Measurements from ENCODE around the gene NR2F6. TPM values are rescaled to one million over a fixed set of nuclear protein-coding genes. Genes with fewer than 3 reads are reported as not detected.

Gene NR2F6
- total RNA-seq, 1 donor from 2014 or later = 38.7 TPM

DNA sequence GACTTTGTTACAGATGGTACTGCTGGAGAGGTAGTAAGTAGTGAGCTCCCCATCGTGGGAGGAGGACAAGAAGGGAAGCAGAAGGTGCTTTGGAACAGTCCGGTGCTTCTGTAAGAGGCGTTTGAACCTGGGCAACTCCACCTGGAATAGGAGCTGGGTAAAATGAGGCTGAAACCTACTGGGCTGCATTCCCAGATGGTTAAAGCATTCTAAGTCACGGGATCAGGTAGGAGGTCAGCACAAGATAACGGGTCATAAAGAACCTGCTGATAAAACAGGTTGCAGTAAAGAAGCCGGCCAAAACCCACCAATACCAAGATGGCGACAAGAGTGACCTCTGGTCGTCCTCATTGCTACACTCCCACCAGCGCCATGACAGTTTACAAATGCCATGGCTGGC is 41.0 kb upstream of the NR2F6 start:
- Histone ChIP-seq H3K27me3 (ENCODE audit: low read depth) (peaks cover 9% of the 10 kb centered on the region), H3K9me3 (no peaks in the 10 kb centered on the region), H3K36me3 (no peaks in the 10 kb centered on the region), H3K4me1 (peaks cover 11% of the 10 kb centered on the region), H3K27ac (no peak overlapping the region), H3K4me3 (no peak overlapping the region)
- intact Hi-C loops (cut with DNase I) = loop anchor here (10.0 kb wide), 1 partner anchor 212 kb away; the partner anchor contains the start of genes HAUS8 and MYO9B
- ATAC-seq (no peak), DNase-seq (no peak)
- TF ChIP-seq, protein P1, sequence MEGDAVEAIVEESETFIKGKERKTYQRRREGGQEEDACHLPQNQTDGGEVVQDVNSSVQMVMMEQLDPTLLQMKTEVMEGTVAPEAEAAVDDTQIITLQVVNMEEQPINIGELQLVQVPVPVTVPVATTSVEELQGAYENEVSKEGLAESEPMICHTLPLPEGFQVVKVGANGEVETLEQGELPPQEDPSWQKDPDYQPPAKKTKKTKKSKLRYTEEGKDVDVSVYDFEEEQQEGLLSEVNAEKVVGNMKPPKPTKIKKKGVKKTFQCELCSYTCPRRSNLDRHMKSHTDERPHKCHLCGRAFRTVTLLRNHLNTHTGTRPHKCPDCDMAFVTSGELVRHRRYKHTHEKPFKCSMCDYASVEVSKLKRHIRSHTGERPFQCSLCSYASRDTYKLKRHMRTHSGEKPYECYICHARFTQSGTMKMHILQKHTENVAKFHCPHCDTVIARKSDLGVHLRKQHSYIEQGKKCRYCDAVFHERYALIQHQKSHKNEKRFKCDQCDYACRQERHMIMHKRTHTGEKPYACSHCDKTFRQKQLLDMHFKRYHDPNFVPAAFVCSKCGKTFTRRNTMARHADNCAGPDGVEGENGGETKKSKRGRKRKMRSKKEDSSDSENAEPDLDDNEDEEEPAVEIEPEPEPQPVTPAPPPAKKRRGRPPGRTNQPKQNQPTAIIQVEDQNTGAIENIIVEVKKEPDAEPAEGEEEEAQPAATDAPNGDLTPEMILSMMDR (IDR thresholded peaks at IDR 0.05) = no peak

DNA sequence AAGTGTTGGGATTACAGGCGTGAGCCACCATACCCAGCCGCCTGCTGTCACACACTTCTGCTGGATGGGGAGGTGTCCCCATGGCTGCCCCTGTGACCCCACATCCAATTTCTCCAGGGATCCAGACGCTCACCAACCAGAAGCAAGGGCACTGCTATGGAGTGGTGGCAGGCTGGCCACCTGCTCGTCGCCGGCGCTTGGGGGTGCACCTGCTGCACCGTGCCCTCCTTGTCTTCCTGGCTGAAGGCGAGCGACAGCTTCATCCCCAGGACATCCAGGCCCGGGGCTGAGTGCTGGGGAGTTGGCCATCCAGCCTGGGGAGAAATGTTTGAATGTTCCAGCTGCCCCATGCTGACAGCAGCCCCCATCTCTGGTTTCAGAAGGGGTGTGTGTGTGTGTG is 40.5 kb upstream of the NR2F6 start:
- Histone ChIP-seq H3K27me3 (ENCODE audit: low read depth) (peaks cover 14% of the 10 kb centered on the region), H3K36me3 (no peaks in the 10 kb centered on the region), H3K27ac (no peak overlapping the region), H3K4me3 (no peak overlapping the region), H3K4me1 (peaks cover 16% of the 10 kb centered on the region), H3K9me3 (no peaks in the 10 kb centered on the region)
- DNase-seq (no peak), ATAC-seq (no peak)
- TF ChIP-seq, protein P1 (IDR thresholded peaks at IDR 0.05) = no peak
- intact Hi-C loops (cut with DNase I) = loop anchor here (10.0 kb wide), 1 partner anchor 211 kb away; the partner anchor contains the start of genes HAUS8 and MYO9B

DNA sequence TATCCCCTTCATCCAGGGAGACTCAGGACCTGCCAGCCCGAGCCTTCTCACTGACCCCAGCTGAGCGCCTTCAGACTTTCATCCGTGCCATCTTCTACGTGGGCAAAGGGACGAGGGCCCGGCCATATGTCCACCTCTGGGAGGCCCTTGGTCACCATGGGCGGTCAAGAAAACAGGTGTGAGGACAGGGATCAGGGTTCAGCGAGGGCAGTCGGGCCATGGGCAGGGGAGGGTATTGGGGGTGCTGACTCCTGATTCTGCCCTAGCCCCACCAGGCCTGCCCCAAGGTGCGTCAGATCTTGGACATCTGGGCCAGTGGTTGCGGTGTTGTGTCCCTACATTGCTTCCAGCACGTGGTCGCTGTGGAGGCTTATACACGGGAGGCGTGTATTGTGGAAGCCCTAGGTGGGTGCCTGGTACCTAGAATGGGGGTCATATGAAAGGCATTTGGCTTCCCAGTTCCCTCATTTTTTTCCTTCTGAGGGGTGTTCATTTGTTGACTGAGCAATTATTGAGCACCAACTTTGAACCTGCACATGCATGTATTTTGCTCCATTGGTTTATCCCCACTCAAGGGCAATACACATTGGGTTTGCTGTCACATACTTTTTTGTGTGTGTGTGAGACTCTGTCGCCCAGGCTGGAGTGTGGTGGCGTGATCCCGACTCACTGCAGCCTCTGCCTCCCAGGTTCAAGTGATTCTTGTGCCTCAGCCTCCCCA is 39.9 kb upstream of the NR2F6 start:
- intact Hi-C loops (cut with DNase I) = loop anchor here (10.0 kb wide), 1 partner anchor 211 kb away; the partner anchor contains the start of genes HAUS8 and MYO9B
- TF ChIP-seq, protein P1 (IDR thresholded peaks at IDR 0.05) = no peak
- H3K4me3 ChIP-seq = no peak overlapping the region

DNA sequence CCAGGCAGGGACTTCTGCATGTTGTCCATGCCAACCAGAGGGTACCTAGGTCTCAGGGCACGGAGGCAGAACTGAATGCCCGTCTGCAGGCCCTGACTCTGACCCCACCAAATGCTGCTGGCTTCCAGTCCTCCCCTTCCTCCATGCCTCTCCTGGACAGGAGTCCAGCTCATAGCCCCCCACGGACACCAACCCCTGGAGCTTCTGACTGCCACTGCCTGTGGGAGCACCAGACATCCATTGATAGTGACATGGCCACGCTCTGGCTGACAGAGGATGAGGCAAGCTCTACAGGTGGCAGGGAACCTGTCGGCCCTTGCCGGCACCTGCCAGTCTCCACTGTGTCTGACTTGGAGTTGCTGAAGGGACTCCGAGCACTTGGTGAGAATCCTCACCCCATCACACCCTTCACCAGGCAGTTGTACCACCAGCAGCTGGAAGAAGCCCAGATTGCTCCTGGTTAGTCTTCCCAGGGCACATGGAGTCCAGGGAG is 37.8 kb upstream of the NR2F6 start:
- Histone ChIP-seq H3K4me1 (peaks cover 20% of the 10 kb centered on the region), H3K4me3 (no peak overlapping the region), H3K9me3 (no peaks in the 10 kb centered on the region), H3K27ac (no peak overlapping the region), H3K36me3 (peaks cover 10% of the 10 kb centered on the region), H3K27me3 (ENCODE audit: low read depth) (peaks cover 20% of the 10 kb centered on the region)
- intact Hi-C loops (cut with DNase I) = loop anchor here (10.0 kb wide), 1 partner anchor 209 kb away; the partner anchor contains the start of genes HAUS8 and MYO9B
- DNase-seq (no peak), ATAC-seq (no peak)
- TF ChIP-seq, protein P1 (IDR thresholded peaks at IDR 0.05) = no peak

More for the DNA sequence above, 39.9 kb upstream of the NR2F6 start:
- ATAC-seq (no peak), DNase-seq (no peak)
- H3K27me3 ChIP-seq (ENCODE audit: low read depth) = peaks cover 19% of the 10 kb centered on the region
- no peaks in the 10 kb centered on the region for H3K9me3 ChIP-seq
- peaks cover 20% of the 10 kb centered on the region for H3K4me1 ChIP-seq
- H3K27ac ChIP-seq = no peak overlapping the region
- no peaks in the 10 kb centered on the region for H3K36me3 ChIP-seq

DNA sequence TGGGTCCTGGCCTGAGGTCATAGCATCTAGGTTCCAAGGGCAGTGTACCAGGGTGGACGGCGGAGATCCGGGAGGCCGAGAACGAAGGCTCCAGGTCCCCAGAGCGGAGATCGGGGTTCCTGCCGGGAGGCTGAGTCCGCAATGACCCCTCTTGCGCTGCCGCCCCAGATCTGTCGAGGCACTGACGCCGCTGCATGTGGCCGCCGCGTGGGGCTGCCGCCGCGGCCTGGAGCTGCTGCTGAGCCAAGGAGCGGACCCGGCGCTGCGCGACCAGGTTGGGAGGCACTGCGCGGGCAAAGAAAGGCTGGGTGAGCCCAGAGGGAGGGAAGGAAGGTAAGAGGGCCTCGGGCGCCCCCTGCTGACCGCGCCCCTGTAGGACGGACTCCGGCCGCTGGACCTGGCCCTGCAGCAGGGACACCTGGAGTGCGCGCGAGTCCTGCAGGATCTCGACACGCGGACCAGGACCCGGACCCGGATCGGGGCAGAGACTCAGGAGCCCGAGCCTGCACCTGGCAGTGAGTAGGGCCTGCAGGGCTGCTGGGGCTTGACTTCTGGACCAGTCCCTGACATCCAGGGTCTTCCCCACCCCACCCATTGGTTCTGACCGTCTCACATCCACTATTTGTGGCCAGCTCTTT is 36.9 kb upstream of the NR2F6 start:
- intact Hi-C loops (cut with DNase I) = loop anchor here (10.0 kb wide), 1 partner anchor 208 kb away; the partner anchor contains the start of genes HAUS8 and MYO9B
- peak; percentile 96 to 97 for ATAC-seq

More for the DNA sequence above, 36.9 kb upstream of the NR2F6 start:
- Histone ChIP-seq H3K4me3 (peak overlapping the region; percentile 49), H3K4me1 (peaks cover 20% of the 10 kb centered on the region), H3K27me3 (ENCODE audit: low read depth) (peaks cover 20% of the 10 kb centered on the region), H3K36me3 (peaks cover 18% of the 10 kb centered on the region), H3K27ac (no peak overlapping the region), H3K9me3 (no peaks in the 10 kb centered on the region)
- TF ChIP-seq, protein P1 (IDR thresholded peaks at IDR 0.05) = peak; percentile 96
- peak; percentile 90 for DNase-seq
